HG02885 (cell line): ENCODE results near the gene KLHL11.
"Not testable (repeated sequence)": the region's sequence is repeated elsewhere in the genome, so short reads cannot be mapped to it uniquely, and the experiment has no call there.

Experiments
- ATAC-seq: cut with Tn5 transposase; IDR thresholded peaks from one replicate; pipeline ENCODE4 v1.9.1; 2021; ENCODE audit warnings: mild to moderate bottlenecking; ENCODE audit not compliant: unreplicated experiment, poor library complexity

Gene KLHL11

DNA sequence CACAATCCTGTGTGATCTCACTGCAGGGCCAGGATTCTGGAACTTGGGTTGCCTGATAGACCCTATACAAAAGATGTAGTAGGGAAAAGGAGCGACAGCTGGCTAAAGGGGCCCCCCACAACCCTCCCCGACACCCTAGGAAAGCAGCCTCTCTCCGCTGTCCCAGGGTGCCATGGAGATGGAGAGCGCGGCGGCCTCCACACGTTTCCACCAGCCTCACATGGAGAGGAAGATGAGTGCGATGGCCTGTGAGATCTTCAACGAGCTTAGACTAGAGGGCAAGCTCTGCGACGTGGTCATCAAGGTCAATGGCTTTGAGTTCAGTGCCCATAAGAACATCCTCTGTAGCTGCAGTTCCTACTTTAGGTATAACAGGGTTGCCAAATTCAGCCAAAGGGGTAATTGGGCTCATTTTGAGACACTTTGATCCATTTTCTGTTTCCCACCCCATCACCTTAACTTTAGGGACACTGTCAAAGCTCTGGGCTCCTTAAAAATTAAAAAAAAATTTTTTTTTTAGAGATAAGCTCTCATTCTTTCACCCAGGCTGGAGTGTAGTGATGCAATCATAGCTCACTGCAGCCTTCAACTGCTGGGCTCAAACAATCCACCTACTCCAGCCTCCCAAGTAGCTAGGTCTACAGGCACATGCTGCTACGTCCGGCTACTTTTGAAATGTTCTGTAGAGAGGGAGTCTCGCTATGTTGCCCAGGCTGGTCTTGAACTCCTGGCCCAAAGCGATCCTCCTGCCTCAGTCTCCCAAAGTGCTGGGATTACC lies 27.3 kb downstream of the KLHL11 start, which contains the start of gene KLHL10:
TSS of gene KLHL10 (plus strand) at position 65 of the 778 bp plus-strand sequence. CDS start at position 173, 108 bp downstream.
- no peak for ATAC-seq

DNA sequence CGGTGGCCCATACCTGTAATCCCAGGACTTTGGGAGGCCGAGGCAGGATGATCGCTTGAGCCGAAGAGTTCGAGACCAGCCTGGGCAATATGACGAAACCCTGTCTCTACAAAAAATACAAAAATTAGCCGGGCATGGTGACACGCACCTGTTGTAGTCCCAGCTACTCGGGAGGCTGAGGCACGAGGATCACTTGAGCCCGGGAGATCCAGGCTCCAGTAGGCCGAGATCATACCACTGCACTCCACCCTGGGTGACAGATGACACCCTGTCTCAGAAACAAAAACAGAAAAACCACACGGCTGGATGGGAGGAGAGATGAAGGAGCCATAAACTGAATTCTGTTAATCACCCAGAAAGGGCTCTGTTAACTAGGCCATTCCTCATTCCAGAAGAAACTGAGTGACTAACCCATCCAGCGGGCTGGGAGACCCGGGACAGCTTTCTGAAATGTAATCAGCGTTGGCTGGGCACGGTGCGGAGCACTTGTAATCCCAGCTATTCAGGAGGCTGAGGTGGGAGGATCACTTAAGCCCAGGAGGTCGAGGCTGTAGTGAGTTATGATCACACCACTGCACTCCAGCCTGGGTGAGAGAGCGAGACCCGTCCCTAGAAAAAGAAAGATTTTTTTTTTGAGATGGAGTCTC lies 28.6 kb downstream of the KLHL11 start:
- ATAC-seq: no peak

DNA sequence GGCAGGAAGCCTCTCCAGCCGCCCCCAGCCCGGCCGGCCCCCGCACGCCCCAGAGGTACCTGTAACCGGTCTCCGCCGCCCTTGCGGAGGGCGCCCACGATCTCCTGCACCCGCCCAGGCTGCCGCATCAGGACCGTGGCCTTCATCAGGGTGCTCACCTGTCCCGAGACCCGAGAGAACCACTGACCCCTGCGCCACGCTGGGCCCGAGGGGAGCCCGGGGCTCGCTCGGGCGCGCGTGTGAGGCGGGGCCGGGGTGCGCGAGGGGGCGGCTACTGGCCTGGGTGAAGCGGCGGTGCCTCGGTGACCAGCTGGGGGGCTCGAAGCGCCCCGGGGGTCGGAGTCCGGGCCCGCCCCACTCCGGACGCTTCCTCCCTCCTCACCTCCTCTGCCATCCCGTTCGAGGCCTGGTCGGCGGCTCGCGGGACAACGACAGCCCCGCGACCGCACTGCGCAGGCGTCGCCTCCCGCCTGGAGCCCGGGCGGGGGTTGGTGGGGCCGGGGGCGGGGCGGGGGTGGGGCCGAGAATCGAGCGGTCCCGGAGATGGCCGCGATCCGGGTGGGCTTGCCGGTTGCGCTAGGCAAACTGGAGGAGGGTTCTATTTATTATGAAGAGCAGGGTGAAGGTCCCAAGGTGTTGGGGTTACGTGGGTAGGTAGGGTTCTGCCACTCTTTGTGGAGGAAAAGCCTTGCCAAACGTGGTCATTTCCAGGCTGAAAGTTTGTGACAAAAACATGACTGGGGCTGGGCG lies 29.2 kb downstream of the KLHL11 start, which contains the start of gene NT5C3B:
TSS of gene NT5C3B (minus strand) at position 433 of the 750 bp plus-strand sequence. CDS start at position 394, 39 bp downstream.
- ATAC-seq: peak; percentile 48

DNA sequence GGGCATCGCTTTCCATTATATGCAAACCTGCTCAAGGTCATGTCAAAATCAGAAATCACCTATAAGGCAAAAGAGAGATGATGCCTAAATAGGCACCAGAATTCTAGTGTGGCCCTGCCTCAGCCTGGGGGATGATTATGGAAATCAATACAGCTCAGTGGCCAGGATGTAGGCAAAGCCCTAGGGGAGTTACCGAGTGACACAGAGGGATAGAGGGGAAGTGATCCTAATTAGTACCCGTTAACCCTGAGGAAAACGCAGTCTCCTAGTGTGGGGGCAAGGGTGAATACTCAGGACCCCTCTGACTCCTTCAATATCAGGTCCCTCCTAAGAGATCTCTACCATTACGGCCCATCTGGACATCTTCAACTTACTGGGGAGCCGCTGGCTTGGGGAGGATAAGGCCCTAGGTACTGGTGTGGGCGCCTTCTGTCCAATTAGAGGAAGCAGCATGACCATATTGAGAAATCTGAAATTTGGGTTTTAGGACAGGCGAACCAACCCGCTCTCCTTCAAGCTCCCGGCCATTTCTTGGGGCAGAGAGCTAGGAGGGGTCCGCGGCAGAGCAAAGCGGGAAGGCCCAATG lies 29.9 kb downstream of the KLHL11 start:
- peak; percentile 23 for ATAC-seq

DNA sequence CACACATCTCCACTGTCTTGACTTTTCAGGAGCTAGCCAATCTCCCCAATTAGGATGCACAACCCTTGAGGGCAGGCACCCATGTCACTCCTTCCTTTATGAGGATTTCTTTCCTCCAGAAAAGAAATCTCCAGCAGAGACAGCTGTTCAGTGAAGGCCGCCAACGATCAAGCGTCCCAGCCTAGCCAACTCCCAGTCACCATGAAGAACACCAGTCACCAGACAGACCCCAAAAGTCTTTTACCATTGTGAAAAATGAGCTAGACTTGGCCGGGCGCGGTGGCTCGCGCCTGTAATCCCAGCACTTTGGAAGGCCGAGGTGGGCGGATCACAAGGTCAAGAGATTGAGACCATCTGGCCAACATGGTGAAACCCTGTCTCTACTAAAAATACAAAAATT lies 35.3 kb downstream of the KLHL11 start:
- not testable (repeated sequence) for ATAC-seq

DNA sequence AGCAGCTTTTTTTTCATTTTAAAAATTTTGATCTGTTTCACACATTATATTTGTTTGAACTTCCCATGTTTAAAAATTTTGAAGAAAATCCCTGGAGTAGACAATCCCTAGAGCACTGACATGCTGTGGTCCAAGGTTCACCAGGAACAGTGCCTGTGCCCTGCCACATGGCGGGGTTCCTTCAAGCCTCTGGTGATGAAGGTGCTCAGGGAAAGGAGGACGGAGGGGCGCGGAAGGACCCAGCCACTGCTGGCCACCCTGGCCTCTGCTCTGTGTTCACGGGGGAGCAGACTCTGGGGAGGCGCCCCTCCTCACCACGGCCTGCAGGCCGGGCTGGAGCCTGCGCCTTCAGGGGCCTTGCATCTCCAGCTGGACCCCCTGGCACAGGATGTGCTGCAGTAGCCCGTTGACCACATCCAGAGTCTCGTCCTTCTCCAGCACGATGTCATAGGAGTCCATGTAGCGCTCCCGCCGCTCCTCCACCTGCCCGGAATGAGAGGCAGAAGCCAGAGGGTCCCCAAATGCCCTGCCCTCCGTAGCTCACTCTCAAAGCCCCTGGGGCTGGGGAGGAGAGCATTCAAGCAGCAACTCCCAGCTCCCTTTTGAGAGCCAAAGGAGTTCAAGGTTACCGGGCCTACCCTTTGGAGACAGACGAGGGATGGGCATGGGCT lies 39.9 kb downstream of the KLHL11 start:
- no peak for ATAC-seq

DNA sequence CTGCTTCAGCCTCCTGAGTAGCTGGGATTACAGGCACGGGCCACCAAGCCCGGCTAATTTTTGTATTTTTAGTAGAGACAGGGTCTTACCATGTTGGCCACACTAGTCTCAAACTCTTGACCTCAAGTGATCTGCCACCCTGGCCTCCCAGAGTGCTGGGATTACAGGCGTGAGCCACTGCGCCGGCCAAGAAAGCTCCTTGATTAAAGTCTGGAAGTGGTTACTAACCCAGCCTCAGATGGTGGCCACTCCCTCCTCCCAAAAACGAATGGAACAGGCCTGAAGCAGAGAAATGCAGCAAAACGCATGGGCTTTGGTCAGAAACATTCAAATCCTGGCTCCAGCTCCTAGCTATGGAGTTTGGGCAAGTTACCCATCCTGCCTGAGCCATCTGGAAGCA lies 41.1 kb downstream of the KLHL11 start:
- no peak for ATAC-seq

DNA sequence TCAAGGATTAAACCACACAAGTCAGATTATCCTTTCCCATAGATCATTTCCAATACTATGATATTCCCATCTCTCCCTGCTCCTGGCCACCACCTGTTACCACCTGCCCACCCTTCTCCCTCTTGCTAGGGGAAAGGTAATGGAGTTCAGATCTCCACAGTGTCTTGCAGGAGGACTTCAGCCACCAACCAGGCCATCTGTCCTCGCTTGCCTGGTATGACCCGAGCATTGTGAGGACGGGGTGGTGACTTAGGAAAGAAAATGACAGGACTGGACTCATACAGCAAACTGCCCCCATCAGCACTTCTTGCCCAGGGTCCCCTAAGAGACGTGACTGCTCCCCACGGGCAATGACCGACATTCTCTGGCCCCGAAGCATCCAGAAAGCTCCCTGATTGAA lies 41.6 kb downstream of the KLHL11 start:
- ATAC-seq: no peak

DNA sequence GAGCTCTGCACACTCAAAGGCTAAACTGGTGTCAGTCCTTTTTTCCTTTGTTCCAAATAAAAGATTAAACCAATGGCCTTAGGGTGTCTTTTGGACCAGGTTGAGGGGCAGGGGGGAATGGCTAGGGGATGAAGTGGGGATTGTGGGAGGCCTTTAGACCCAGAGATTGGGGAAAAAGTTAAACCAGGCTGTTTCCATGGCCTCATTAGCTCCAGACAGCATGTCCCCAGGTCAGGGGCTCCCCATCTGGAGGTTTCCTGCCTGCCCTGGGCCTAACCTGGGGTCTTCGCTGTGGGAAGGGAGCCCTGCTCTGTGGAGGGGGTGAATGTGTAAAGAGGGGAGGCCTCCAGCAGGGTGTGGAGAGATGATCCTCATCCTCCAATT lies 42.1 kb downstream of the KLHL11 start:
- no peak for ATAC-seq

DNA sequence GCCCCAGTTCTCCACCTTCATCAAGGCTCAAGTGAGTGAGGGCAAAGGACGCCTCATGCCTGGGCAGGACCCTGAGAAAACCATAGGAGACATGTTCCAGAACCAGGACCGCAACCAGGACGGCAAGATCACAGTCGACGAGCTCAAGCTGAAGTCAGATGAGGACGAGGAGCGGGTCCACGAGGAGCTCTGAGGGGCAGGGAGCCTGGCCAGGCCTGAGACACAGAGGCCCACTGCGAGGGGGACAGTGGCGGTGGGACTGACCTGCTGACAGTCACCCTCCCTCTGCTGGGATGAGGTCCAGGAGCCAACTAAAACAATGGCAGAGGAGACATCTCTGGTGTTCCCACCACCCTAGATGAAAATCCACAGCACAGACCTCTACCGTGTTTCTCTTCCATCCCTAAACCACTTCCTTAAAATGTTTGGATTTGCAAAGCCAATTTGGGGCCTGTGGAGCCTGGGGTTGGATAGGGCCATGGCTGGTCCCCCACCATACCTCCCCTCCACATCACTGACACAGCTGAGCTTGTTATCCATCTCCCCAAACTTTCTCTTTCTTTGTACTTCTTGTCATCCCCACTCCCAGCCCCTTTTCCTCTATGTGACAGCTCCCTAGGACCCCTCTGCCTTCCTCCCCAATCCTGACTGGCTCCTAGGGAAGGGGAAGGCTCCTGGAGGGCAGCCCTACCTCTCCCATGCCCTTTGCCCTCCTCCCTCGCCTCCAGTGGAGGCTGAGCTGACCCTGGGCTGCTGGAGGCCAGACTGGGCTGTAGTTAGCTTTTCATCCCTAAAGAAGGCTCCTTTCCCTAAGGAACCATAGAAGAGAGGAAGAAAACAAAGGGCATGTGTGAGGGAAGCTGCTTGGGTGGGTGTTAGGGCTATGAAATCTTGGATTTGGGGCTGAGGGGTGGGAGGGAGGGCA lies 42.7 kb downstream of the KLHL11 start:
- no peak for ATAC-seq

DNA sequence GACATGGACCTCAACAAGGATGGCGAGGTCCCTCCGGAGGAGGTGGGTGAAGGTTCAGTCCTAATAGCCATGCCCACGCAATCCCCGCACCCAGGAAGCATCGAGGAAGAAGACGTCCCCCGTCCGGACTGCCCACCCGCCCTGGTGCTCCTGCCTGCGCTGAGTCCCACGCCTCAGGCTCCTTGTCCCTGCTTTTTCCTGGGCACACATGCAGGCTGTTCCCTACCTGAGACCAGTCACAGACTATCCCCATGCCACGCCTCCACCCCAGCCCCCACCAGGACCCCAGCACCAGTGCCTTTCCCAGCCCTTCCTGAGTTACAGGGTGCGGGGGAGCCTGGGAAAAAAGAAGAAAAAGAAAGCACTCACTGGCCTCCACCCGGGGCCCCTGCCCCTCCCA lies 43.4 kb downstream of the KLHL11 start:
- ATAC-seq: no peak

DNA sequence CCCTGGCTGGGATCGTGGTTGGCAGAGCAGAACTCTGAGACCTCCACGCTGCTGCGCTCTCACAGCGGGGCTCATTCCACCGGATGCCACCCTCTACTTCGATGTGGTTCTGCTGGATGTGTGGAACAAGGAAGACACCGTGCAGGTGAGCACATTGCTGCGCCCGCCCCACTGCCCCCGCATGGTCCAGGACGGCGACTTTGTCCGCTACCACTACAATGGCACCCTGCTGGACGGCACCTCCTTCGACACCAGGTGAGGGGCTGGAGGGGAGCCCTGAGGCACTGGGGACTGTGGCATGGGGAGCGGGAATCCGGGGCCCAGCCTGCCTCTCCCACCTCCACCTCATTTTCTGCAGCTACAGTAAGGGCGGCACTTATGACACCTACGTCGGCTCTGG lies 47.2 kb downstream of the KLHL11 start:
- no peak for ATAC-seq

DNA sequence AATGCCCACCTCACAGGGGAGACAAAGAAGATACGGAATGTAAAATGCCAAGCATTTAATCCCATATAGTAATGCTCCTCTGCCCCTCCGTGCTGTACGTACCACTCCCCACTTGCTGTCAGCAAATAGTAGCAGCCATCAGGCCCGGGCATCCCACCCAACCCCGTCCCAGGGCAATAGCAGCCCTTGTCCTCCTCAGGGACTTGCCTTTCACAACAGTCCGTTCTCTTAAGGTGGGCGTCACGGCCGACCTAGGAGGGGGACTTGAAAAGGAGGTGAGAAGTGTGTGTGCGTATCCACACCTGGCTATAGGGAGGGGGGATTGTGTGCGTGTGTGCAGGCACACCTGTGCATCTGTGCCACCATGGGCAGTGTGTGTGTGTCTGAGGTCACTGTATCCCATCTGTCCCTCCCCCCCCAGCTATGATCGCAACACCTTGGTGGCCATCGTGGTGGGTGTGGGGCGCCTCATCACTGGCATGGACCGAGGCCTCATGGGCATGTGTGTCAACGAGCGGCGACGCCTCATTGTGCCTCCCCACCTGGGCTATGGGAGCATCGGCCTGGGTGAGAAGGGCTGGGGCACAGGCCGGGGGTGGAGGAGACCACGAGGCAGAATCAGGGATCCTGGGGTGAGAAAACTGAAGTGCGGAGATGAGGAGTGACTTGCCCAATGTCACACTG lies 48.4 kb downstream of the KLHL11 start:
- no peak for ATAC-seq

DNA sequence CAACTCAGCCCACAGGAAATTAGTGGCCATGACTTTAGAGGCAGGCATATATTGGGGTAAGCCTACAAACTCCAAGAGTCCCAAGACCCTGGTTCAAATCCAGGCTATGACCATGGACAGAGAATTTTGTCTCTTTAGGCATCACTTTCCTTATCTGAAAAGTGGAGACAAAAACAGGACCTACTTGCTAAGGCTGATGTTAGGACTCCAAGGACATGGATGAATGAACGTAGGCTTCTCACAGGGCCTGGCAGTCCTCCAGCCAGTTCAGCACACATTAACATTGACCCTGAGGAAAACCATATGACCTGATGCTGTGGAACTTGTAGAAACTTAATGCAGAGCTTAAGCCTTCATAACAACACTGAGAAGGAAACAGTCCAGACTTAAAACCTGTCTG lies 51.0 kb downstream of the KLHL11 start:
- ATAC-seq: no peak

DNA sequence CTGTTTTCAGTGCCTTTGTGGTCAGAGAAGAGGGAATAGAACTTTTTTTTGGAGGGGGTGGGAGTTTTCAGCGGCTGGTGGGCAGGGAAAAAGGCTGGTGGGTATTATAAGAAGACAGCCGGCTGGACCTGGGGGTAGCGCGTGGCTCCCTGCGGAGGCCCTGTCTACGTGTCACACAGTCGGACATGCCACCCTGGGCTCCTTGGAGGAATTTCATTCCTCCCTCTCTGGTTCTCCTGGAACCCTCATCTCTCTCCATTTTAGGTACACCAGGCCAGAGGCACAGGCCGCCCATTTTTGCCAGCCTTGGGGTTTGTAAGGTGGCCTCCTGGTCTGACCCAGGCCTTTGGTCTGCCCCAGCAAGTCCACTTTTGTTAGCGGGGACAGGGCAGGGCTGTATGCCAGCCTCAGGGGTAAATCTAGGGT lies 51.5 kb downstream of the KLHL11 start:
- no peak for ATAC-seq

DNA sequence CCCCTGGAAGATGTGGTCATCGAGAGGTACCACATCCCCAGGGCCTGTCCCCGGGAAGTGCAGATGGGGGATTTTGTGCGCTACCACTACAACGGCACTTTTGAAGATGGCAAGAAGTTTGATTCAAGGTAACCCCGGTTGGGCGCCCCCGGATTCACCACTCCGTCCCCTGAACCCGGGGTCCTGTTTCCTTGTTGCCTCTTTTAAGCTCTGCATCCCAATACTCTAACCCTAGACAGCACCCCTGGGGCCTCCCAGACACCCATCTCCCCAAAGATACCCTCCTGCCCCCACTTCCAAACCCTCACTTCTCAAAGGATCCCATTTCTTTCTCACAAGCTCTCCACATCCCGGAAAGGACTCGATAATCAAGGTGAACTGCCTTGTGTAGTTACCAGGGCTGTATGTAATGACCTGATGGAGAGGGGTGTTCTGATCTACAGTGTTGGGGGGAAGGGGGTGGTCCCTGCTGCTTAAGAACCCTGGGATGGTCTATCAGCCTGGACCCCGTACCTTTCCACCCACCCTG lies 52.0 kb downstream of the KLHL11 start:
- ATAC-seq: no peak

DNA sequence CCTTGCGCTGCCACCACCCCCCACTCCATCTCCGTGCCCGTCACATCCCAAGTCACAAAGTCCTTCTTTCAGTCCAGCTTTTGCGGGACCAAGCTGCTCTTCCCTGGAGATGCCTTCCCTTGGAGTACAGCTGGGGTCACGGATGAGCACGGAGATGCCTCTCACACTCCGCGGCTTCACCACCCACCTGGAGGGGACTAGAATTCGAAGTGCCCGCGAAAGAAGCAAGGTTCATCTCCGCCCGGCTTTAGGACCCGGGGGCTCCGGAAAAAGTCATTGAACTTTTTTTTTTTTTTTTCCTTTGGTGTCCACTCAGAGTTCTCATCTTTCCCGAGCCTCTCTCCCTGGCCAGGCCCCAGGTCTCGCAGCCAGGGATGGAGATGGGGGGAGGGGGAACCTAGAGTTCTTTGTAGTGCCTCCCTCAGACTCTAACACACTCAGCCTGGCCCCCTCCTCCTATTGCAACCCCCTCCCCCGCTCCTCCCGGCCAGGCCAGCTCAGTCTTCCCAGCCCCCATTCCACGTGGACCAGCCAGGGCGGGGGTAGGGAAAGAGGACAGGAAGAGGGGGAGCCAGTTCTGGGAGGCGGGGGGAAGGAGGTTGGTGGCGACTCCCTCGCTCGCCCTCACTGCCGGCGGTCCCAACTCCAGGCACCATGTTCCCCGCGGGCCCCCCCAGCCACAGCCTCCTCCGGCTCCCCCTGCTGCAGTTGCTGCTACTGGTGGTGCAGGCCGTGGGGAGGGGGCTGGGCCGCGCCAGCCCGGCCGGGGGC lies 52.7 kb downstream of the KLHL11 start, which contains the start of gene FKBP10:
TSS of gene FKBP10 (plus strand) at position 624 of the 771 bp plus-strand sequence. CDS start at position 655, 31 bp downstream.
- no peak for ATAC-seq
